HG03439 (cell line): ENCODE results near the gene CRYGS.

Experiments
- ATAC-seq: cut with Tn5 transposase; IDR thresholded peaks from one replicate; pipeline ENCODE4 v1.9.1; 2021; ENCODE audit warnings: mild to moderate bottlenecking, moderate library complexity; ENCODE audit not compliant: unreplicated experiment

CRYGS gene

DNA sequence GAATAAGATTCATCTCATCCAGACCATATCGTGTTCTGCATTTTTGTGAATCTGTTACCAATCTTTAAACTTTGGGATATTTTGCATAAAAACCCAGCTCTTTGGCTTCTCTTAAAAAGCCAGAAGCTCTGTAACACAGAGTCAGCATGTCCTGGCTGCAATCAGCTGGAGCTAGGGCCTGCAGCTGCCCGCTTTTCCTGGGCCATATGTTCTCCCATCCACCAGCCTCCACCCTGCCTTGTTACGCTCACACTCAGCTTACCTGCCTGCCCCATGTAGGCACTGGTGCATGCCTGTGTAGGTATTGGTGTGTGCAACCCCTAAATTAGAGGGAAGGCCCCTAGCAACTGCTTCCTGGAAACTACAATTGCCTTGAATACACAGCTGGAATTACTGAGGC lies 48.2 kb downstream of the CRYGS start:
- ATAC-seq, result no peak

DNA sequence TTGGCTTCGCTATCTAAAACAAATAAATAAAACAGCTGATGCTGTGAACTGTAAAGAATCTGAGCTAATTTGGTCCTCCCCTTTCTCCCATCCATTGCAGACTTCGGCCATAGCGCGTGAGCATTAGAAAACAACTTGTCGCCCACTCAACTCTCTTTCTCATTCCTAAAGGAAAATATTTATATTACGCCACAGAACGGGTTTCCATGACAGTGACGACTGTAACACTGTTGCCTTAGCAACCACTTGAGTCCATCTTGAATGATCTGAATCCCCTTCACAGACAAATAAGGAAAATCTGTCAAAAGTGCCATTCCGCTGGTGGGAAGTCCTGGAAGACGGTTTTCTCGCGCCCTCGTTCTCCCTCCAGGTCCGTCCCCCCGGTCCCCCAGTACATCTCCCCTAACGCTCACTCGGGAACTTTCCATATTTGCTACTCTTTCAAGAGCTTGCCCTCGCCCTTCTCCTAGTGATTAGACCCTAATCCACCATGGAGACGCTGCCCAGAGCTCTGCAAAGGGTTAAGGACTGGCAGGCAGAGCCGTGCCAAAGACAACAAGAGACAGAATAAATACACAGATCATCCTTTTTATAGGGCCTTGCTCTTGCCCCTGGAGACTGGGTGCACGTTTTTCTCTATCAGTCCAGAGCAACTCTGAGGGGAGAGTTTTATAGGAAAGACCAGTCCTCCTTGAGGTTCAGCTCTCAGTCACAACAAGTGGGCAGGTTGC lies 50.5 kb downstream of the CRYGS start:
- ATAC-seq, result no peak

DNA sequence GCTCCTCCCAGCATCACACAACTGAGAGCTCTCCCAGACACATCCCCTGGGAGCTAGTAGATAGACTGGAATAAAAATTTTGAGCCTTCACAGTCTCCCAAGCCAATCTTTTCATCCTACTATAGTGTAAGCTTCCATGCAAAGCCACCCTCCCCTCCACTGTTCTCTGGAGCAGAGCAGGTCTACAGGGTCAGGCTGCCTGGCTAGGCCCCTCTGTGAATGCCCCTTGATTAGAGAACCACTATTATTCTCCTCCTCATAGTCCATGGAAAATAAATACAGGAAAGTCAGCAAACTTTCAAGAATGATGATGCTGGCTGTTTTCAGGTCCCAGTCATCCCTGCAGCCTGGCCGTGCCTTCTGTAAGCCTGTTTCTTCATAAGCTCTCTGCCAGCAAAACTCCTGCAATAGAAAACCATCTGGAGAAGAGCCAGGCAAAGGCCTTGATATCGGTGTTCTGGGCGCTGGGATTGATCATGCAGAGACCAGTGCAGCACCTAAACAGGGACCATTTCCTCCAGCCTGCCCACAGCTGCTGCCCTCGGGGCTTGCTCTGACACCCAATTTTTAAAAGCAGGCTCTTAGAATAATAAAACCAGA lies 51.7 kb downstream of the CRYGS start:
- no peak for ATAC-seq

DNA sequence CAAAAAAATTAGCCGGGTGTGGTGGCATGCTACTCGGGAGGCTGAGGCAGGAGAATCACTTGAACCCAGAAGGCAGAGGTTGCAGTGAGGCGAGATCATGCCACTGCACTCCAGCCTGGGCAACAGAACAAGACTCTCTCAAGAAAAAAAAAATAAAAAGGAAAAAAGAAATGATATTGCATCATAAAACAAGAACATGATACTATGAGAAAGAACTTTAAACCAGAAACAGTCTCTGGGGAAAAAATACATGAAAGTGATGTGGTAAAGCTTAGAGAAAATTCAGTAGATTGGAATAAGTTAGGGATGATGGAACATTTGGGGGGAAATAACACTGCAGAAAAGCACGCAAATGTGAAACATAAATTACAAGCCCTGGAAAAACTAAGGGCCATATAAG lies 54.7 kb downstream of the CRYGS start:
- ATAC-seq, result no peak
